OCI-LY1 (cell line): Measurements from ENCODE around the gene CPAMD8.

Experiments
- H2AFZ ChIP-seq: fragments of 200-600 bp; sonication (generic), shearing (Covaris generic); 2 replicates; pipeline ENCODE4 v1.6.0; 2014; ENCODE audit warnings: antibody characterized with exemption, mild to moderate bottlenecking, low read length
- H3F3A ChIP-seq: fragments of 200-600 bp; sonication (generic), shearing (Covaris generic); 2 replicates; pipeline ENCODE4 v1.6.0; 2014; ENCODE audit warnings: mild to moderate bottlenecking, antibody characterized with exemption, low read length, moderate library complexity; ENCODE audit not compliant: insufficient read depth
- H3K27ac ChIP-seq: fragments of 200-600 bp; sonication (generic); 2 replicates; pipeline ENCODE4 v1.5.1; 2014; ENCODE audit warnings: low read length, mixed run types, mild to moderate bottlenecking, low read depth; ENCODE audit not compliant: poor library complexity, severe bottlenecking
- H3K27me3 ChIP-seq: fragments of 200-600 bp; sonication (generic); 2 replicates; pipeline ENCODE4 v1.6.0; 2014; ENCODE audit warnings: antibody characterized with exemption, mild to moderate bottlenecking, low read length, moderate library complexity; ENCODE audit not compliant: insufficient read depth
- H3K36me3 ChIP-seq: fragments of 200-600 bp; sonication (generic); 2 replicates; pipeline ENCODE4 v1.6.1; 2014; ENCODE audit warnings: mild to moderate bottlenecking, antibody characterized with exemption, low read length, moderate library complexity, mixed read lengths; ENCODE audit not compliant: insufficient read depth
- H3K4me1 ChIP-seq: fragments of 200-600 bp; sonication (generic); 2 replicates; pipeline ENCODE4 v1.5.1; 2014; ENCODE audit warnings: mild to moderate bottlenecking, low read length, moderate library complexity; ENCODE audit not compliant: insufficient read depth, severe bottlenecking
- H3K4me2 ChIP-seq: fragments of 200-600 bp; sonication (generic), shearing (Covaris generic); 2 replicates; pipeline ENCODE4 v1.6.1; 2014; ENCODE audit warnings: low read length
- H3K4me3 ChIP-seq: fragments of 200-600 bp; sonication (generic); 2 replicates; pipeline ENCODE4 v1.5.1; 2014; ENCODE audit warnings: low read length, low read depth, mild to moderate bottlenecking, mixed read lengths; ENCODE audit not compliant: poor library complexity, severe bottlenecking
- H3K79me2 ChIP-seq: fragments of 200-600 bp; shearing (Covaris generic); 2 replicates; pipeline ENCODE4 v1.6.1; 2016; ENCODE audit warnings: mixed run types, low read length, mixed read lengths; ENCODE audit not compliant: insufficient read depth
- H3K9ac ChIP-seq: fragments of 200-600 bp; sonication (generic), shearing (Covaris generic); 2 replicates; pipeline ENCODE4 v1.6.1; 2014; ENCODE audit warnings: mild to moderate bottlenecking, low read length, mixed read lengths
- H3K9me2 ChIP-seq: fragments of 200-600 bp; sonication (generic), shearing (Covaris generic); 2 replicates; pipeline ENCODE4 v1.6.1; 2014; ENCODE audit warnings: low read depth, mild to moderate bottlenecking, low read length, mixed read lengths
- H3K9me3 ChIP-seq: fragments of 200-600 bp; shearing (Covaris generic); 2 replicates; pipeline ENCODE4 v1.6.1; 2014; ENCODE audit warnings: low read length, mixed read lengths
- H4K20me1 ChIP-seq: fragments of 200-600 bp; sonication (generic), shearing (Covaris generic); 2 replicates; pipeline ENCODE4 v1.6.0; 2016; ENCODE audit warnings: mild to moderate bottlenecking, low read length; ENCODE audit not compliant: insufficient read depth
- CTCF ChIP-seq: fragments of 200-600 bp; sonication (generic), shearing (Covaris generic); IDR thresholded peaks from 2 replicates; pipeline ENCODE4 v1.5.1; 2017; ENCODE audit warnings: mild to moderate bottlenecking, antibody characterized with exemption, low read length, moderate library complexity, mixed read lengths
- EZH2 ChIP-seq: fragments of 200-600 bp; sonication (generic), shearing (Covaris generic); IDR thresholded peaks from 2 replicates; pipeline ENCODE4 v1.8.0; 2017; ENCODE audit warnings: borderline replicate concordance, mixed run types, mild to moderate bottlenecking, antibody characterized with exemption, low read length, moderate library complexity, mixed read lengths

CPAMD8 gene

GRCh38 chr19:17022738-17023137 lies 3.9 kb downstream of the CPAMD8 start:
- H3K36me3 ChIP-seq = no peaks in the 10 kb centered on the region
- H4K20me1 ChIP-seq = no peaks in the 10 kb centered on the region
- no peaks in the 10 kb centered on the region; the same call in 1 of the 2 replicates for H3K27me3 ChIP-seq
- no peaks in the 10 kb centered on the region for H3F3A ChIP-seq
- no peak overlapping the region for H3K27ac ChIP-seq
- H3K9me3 ChIP-seq = 0 out of 2 replicates have a peak, but pooled peaks cover 2% of the 10 kb centered on the region
- TF ChIP-seq CTCF (no peak), EZH2 (no peak)
- H3K4me2 ChIP-seq = no peak overlapping the region
- no peaks in the 10 kb centered on the region for H3K4me1 ChIP-seq
- H3K9me2 ChIP-seq = no peaks in the 10 kb centered on the region
- H3K79me2 ChIP-seq = no peaks in the 10 kb centered on the region
- no peak overlapping the region for H2AFZ ChIP-seq
- no peak overlapping the region for H3K9ac ChIP-seq
- H3K4me3 ChIP-seq = no peak overlapping the region

DNA sequence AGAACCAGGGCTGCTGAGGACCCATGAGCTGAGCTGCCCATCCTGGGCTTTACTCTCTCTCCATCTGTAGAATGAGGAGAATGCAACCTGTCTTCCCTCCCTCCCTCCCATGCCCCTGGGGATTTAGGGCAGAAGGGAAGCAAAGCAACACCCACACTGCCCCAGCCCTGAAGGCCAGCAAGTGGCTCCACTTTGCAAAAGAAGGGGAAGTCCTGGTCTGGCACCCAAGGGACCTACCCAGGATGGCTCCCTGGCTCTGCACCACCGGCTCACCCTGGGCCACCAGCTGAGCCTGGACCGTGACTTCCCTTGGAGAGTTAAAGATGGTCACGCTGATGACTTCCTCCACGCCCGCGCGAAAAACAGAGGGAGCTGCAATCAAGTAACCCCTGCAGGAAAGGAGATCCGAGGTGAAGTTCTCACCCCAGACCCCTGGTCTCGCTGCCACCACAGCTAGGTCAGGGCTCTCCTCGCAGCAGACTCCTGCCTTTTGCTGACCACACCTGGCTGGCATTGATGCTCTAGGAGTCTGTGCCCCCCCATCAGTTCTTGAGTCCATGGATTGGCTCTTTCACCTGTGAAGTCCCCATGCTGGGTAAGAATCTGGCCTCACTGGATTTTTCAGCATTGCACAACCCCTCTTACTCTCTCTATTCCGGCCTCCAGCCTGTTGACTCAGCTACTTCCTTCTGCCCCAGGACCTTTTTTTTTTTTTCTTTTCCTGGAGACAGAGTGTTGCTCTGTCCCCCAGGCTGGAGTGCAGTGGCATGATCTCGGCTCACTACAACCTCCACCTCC lies 4.6 kb downstream of the CPAMD8 start:
- Histone ChIP-seq H3K4me3 (no peak overlapping the region), H3F3A (no peaks in the 10 kb centered on the region)

DNA sequence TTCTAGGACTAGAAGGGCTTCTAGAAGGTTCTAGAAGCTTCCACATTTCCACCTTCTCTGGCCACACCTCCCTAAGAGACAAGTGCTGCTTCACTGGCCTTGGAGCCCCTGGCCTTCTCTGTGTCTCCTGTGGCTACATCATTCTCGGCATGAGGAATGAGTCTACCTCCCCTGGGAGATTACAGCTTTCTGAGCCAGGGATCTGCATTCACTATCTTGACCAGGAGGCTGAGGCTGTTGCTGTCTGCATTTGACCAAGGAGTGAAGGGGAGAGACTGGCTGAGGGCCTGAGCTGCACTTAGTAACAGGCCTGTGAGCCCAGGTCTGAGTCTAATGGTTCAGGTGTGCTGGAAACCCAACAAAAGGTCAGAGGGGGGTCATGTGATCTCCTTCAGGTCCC lies 5.3 kb downstream of the CPAMD8 start:
- Histone ChIP-seq H3K9me2 (no peaks in the 10 kb centered on the region), H3K9me3 (0 out of 2 replicates have a peak, but pooled peaks cover 2% of the 10 kb centered on the region), H3K9ac (no peak overlapping the region), H3K4me3 (no peak overlapping the region), H2AFZ (no peak overlapping the region), H3K79me2 (no peaks in the 10 kb centered on the region), H3K27me3 (no peaks in the 10 kb centered on the region; the same call in 1 of the 2 replicates), H3F3A (no peaks in the 10 kb centered on the region), H3K27ac (no peak overlapping the region), H4K20me1 (no peaks in the 10 kb centered on the region), H3K36me3 (no peaks in the 10 kb centered on the region), H3K4me2 (no peak overlapping the region), H3K4me1 (no peaks in the 10 kb centered on the region)
- TF ChIP-seq CTCF = no peak
- TF ChIP-seq EZH2 = no peak

More for the DNA sequence above, 4.6 kb downstream of the CPAMD8 start:
- H3K79me2 ChIP-seq = no peaks in the 10 kb centered on the region
- H3K9me2 ChIP-seq = no peaks in the 10 kb centered on the region
- no peak for TF ChIP-seq CTCF
- TF ChIP-seq EZH2 = no peak
- H3K36me3 ChIP-seq = no peaks in the 10 kb centered on the region
- H3K4me2 ChIP-seq = no peak overlapping the region
- H2AFZ ChIP-seq = no peak overlapping the region
- no peaks in the 10 kb centered on the region; the same call in 1 of the 2 replicates for H3K27me3 ChIP-seq
- no peak overlapping the region for H3K9ac ChIP-seq
- H3K9me3 ChIP-seq = 0 out of 2 replicates have a peak, but pooled peaks cover 2% of the 10 kb centered on the region
- H4K20me1 ChIP-seq = no peaks in the 10 kb centered on the region
- no peak overlapping the region for H3K27ac ChIP-seq
- H3K4me1 ChIP-seq = no peaks in the 10 kb centered on the region
